T-helper 1 cell (primary cell): ENCODE results near the gene RELA.
"Not testable (repeated sequence)": the region's sequence is repeated elsewhere in the genome, so short reads cannot be mapped to it uniquely, and the experiment has no call there.

Source experiments
- DNase-seq, 5 donors: peaks; one replicate each; pipeline ENCODE4 v3.0.0-alpha.2; 2012 to 2020

The RELA gene

GRCh38 chr11:65646958-65647701 lies 15.6 kb downstream of the RELA start:
- DNase-seq = no peak

DNA sequence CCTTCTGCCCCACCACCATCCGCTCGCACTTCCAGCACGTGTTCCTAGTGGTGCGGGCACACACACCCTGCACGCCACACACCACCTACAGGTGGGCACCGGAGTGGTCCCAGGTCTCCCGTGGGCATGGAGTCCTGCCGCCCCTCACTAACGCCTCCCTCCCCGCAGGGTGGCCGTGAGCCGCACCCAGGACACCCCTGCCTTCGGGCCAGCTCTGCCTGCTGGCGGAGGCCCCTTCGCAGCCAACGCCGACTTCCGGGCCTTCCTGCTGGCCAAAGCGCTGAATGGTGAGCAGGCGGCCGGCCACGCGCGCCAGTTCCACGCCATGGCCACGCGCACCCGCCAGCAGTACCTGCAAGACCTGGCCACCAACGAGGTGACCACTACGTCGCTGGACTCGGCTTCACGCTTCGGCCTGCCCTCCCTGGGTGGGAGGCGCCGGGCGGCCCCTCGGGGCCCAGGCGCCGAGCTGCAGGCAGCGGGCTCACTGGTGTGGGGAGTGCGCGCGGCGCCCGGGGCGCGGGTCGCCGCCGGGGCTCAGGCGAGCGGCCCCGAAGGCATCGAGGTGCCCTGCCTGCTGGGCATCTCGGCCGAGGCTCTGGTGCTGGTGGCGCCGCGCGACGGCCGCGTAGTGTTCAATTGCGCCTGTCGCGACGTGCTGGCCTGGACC lies 16.3 kb downstream of the RELA start:
- no peak for DNase-seq

- no peak for DNase-seq
These were observed 17.0 kb downstream of the RELA start for GRCh38 chr11:65645710-65646109.

- no peak for DNase-seq
These were observed 17.9 kb downstream of the RELA start for GRCh38 chr11:65644837-65645236.

- DNase-seq = no peak
These were observed 18.7 kb downstream of the RELA start for GRCh38 chr11:65643971-65644370.

DNA sequence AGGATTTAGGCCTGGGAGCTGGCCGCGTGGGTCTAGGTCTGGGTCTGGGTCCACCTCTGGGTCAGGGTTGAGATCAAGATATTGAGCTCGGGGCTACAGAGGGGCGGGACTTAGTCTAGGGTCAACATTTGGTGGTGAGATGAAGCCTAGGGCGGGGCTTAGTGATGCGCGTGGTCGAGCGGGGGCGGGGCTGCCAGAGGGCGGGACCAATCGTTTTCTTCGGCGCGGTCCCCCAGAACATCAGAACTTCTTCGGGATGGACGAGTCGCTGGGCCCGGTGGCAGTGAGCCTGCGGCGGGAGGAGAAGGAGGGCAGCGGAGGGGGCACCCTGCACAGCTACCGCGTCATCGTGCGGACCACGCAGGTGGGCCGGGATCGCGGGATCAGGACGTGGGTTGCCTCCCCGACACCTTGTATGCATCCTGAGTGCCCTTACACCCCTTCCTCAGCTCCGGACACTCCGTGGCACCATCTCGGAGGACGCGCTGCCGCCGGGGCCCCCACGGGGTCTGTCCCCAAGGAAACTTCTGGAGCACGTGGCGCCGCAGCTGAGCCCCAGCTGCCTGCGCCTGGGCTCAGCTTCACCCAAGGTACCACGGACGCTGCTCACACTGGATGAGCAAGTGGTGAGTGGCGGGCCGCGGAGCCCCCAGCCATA lies 20.6 kb downstream of the RELA start:
- no peak for DNase-seq

- no peak for DNase-seq
These were observed 21.3 kb downstream of the RELA start for GRCh38 chr11:65641297-65642013.

GRCh38 chr11:65640483-65641296 lies 22.0 kb downstream of the RELA start:
- DNase-seq = peak in 2 of 5 donors; percentile 33 to 63

GRCh38 chr11:65639623-65640482 lies 22.9 kb downstream of the RELA start:
- peak; percentile 54 to 89 (median 75) for DNase-seq

- not testable (repeated sequence) for DNase-seq
These were observed 23.5 kb downstream of the RELA start for GRCh38 chr11:65639228-65639597.

DNA sequence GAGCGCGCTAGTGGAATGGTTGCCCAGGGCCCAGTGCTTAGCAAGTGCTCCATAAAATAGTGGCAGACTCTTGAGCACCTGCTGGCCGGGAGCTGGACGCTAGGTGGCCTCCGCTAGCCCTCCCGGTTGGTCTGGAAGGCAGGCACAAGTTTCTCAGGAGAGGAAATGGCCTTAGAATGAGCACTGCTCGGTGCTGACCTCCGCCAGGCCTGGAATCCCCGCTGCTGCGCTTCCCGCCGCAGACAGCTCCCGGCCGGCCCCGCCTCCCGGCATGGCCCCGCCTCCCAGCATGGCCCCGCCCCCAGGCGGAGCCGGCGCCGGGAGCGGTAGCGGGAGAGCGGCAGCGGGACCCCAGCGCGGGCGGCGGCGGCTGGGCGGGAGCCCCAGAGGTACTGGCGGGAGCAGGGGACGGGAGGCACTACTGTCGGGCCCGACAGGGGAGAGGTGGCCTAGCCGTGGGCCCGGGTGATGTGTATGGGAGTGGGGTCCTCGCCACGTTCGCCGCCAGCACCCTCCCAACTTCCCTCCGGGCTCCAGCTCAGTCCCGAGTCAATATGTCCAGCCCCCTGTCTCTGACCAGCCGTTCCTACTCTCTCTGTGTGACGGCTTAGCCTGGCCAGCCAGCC lies 24.8 kb downstream of the RELA start, which contains the start of gene SIPA1:
Gene SIPA1 (plus strand): TSS at position 308 of the 626 bp plus-strand sequence. CDS start 2,821 bp downstream, outside the sequence.
- peak; percentile 60 to 80 (median 64) for DNase-seq

- DNase-seq = no peak
These were observed 25.6 kb downstream of the RELA start for GRCh38 chr11:65637032-65637557.

- no peak for DNase-seq
These were observed 26.3 kb downstream of the RELA start for GRCh38 chr11:65636108-65637031.

- DNase-seq = no peak
These were observed 27.6 kb downstream of the RELA start for GRCh38 chr11:65634905-65635731.

DNA sequence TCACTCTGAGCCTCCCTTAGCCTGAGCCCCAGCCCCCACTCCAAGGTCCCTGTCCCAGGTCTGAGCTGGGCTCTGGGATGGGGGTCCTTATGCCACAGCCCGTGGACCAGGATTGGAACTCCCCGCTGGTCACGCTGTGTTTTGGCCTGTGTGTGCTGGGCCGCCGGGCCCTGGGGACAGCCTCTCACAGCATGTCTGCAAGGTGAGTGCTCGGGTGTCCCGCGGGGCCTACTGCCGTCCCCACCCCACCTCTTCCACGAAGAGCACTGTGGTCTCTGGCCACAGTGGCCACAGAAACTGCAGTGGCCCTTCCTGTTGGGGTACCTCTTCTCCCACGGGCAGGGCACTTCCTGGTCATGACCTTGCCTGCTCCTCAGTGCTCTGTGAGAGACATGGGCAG lies 28.3 kb downstream of the RELA start:
- no peak for DNase-seq

DNA sequence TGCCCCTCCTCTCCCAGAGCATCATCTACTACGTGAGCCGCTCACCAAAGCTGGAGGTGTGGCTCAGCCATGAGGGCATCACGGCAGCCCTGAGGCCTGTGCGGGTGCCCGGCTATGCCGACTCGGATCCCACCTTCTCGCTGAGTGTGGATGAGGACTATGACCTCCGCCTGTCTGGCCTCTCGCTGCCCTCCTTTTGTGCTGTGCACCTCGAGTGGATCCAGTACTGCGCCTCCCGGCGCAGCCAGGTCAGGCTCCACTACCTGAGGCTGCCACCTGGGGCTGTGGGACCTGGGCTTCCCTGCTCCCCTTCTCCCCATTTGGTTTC lies 28.6 kb downstream of the RELA start:
- DNase-seq = no peak

GRCh38 chr11:65633390-65634108 lies 29.2 kb downstream of the RELA start:
- DNase-seq = no peak

DNA sequence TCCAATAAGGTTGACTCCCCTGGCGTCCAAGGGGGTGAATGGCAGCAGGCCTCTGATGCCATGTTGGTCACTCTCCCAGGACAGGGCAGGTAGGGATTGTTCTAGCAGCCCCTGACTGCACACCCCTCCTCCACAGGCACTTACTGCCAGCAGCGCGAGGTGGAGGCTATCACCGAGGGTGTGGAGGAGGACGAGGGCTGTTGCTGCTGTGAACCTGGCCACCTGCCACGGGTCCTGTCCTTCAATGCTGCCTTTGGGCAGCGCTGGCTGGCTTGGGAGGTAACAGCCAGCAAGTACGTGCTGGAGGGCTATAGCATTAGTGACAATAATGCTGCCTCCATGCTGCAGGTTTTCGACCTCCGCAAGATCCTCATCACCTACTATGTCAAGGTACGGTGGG lies 32.5 kb downstream of the RELA start:
- no peak for DNase-seq
